ENCODE results near the gene GNB1. TPM values are rescaled to one million over a fixed set of nuclear protein-coding genes. Genes with fewer than 3 reads are reported as not detected.

Gene GNB1
- total RNA-seq, 1 experiment from 2014 or later = 611 TPM

- no peak overlapping the region for H3K27ac ChIP-seq (ENCODE audit: low read depth, low read length, poor library complexity, severe bottlenecking)
- no peaks in the 10 kb centered on the region for H3K9me3 ChIP-seq (ENCODE audit: low read depth, low read length, poor library complexity, severe bottlenecking)
- H3K27me3 ChIP-seq (replicated peaks; ENCODE audit: insufficient read depth, low read depth, low read length, poor library complexity) = no peaks in the 10 kb centered on the region
- H3K4me3 ChIP-seq (ENCODE audit: low read depth, low read length, poor library complexity, severe bottlenecking) = no peak overlapping the region
- no peak for DNase-seq (ENCODE audit: low spot score)
- intact Hi-C loops (cut with micrococcal nuclease; ENCODE audit: unreplicated experiment) = no loop called here
- no peak for TF ChIP-seq EZH2 (IDR thresholded peaks at IDR 0.05; ENCODE audit: borderline replicate concordance, low read depth, low read length, poor library complexity, severe bottlenecking)
- TF ChIP-seq, protein P1, sequence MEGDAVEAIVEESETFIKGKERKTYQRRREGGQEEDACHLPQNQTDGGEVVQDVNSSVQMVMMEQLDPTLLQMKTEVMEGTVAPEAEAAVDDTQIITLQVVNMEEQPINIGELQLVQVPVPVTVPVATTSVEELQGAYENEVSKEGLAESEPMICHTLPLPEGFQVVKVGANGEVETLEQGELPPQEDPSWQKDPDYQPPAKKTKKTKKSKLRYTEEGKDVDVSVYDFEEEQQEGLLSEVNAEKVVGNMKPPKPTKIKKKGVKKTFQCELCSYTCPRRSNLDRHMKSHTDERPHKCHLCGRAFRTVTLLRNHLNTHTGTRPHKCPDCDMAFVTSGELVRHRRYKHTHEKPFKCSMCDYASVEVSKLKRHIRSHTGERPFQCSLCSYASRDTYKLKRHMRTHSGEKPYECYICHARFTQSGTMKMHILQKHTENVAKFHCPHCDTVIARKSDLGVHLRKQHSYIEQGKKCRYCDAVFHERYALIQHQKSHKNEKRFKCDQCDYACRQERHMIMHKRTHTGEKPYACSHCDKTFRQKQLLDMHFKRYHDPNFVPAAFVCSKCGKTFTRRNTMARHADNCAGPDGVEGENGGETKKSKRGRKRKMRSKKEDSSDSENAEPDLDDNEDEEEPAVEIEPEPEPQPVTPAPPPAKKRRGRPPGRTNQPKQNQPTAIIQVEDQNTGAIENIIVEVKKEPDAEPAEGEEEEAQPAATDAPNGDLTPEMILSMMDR (conservative IDR thresholded peaks at IDR 0.05; ENCODE audit: low read depth, low read length) = no peak
- H3K4me1 ChIP-seq (ENCODE audit: insufficient read depth, low read length, poor library complexity, severe bottlenecking) = peaks cover 1% of the 10 kb centered on the region
- no peaks in the 10 kb centered on the region for H3K36me3 ChIP-seq (ENCODE audit: insufficient read depth, low read length, poor library complexity, severe bottlenecking)
- ChIA-PET CTCF (no interaction called here), POLR2A (ENCODE audit: low non-redundant PET) (no interaction called here)
- BruUV-seq (replicated peaks) = no TSS peak
These were observed 34.0 kb upstream of the GNB1 start for GRCh38 chr1:1924849-1925248.

DNA sequence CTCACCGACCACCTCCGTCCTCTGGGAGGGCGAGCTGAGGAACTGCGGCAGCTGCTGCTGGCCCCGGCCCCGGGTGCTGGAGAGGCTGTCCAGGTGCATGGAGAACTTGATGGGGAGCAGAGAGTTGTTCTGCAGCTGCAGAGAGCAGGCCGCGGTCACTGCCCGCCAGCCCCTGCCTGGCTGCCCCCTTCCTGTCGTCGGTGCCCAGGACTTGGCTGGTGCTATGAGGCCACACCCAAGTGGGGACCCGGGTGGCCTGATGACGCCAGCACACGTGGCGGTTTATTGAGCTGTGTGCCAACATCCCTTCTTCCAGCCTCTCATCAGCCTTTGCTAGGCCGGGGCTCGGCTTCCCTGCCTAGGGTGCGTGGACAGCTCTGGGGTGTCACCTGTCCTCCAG, 33.5 kb upstream of the GNB1 start:
- DNase-seq (ENCODE audit: low spot score) = no peak
- intact Hi-C loops (cut with micrococcal nuclease; ENCODE audit: unreplicated experiment) = no loop called here

GRCh38 chr1:1922956-1923833, 32.3 kb upstream of the GNB1 start:
- no TSS peak for BruUV-seq (replicated peaks)
- TF ChIP-seq, protein P1 (conservative IDR thresholded peaks at IDR 0.05; ENCODE audit: low read depth, low read length) = no peak
- TF ChIP-seq EZH2 (IDR thresholded peaks at IDR 0.05; ENCODE audit: borderline replicate concordance, low read depth, low read length, poor library complexity, severe bottlenecking) = no peak
- intact Hi-C loops (cut with micrococcal nuclease; ENCODE audit: unreplicated experiment) = no loop called here
- H3K9me3 ChIP-seq (ENCODE audit: low read depth, low read length, poor library complexity, severe bottlenecking) = no peaks in the 10 kb centered on the region
- H3K27me3 ChIP-seq (replicated peaks; ENCODE audit: insufficient read depth, low read depth, low read length, poor library complexity) = no peaks in the 10 kb centered on the region
- DNase-seq (ENCODE audit: low spot score) = no peak
- H3K36me3 ChIP-seq (ENCODE audit: insufficient read depth, low read length, poor library complexity, severe bottlenecking) = no peaks in the 10 kb centered on the region
- H3K27ac ChIP-seq (ENCODE audit: low read depth, low read length, poor library complexity, severe bottlenecking) = no peak overlapping the region
- CTCF ChIA-PET = no interaction called here
- POLR2A ChIA-PET (ENCODE audit: low non-redundant PET) = interaction anchor here (0.5 kb wide), 1 partner anchor 392 kb away, joined by 3 read pairs; no protein-coding TSS in a partner anchor
- H3K4me1 ChIP-seq (ENCODE audit: insufficient read depth, low read length, poor library complexity, severe bottlenecking) = peaks cover 12% of the 10 kb centered on the region
- H3K4me3 ChIP-seq (ENCODE audit: low read depth, low read length, poor library complexity, severe bottlenecking) = no peak overlapping the region

More for the DNA sequence above, 33.5 kb upstream of the GNB1 start:
- Histone ChIP-seq H3K27ac (ENCODE audit: low read depth, low read length, poor library complexity, severe bottlenecking) (no peak overlapping the region), H3K36me3 (ENCODE audit: insufficient read depth, low read length, poor library complexity, severe bottlenecking) (no peaks in the 10 kb centered on the region), H3K4me1 (ENCODE audit: insufficient read depth, low read length, poor library complexity, severe bottlenecking) (peaks cover 4% of the 10 kb centered on the region), H3K9me3 (ENCODE audit: low read depth, low read length, poor library complexity, severe bottlenecking) (no peaks in the 10 kb centered on the region), H3K4me3 (ENCODE audit: low read depth, low read length, poor library complexity, severe bottlenecking) (no peak overlapping the region), H3K27me3 (replicated peaks; ENCODE audit: insufficient read depth, low read depth, low read length, poor library complexity) (no peaks in the 10 kb centered on the region)
- POLR2A ChIA-PET (ENCODE audit: low non-redundant PET) = no interaction called here
- CTCF ChIA-PET = no interaction called here
- no TSS peak for BruUV-seq (replicated peaks)
- TF ChIP-seq, protein P1 (conservative IDR thresholded peaks at IDR 0.05; ENCODE audit: low read depth, low read length) = no peak
- no peak for TF ChIP-seq EZH2 (IDR thresholded peaks at IDR 0.05; ENCODE audit: borderline replicate concordance, low read depth, low read length, poor library complexity, severe bottlenecking)
